Nephron progenitor cell (in vitro differentiated cells): ENCODE measurements around the gene CFAP46.
"Not testable (repeated sequence)": the region's sequence is repeated elsewhere in the genome, so short reads cannot be mapped to it uniquely, and the experiment has no call there.

Source experiments
- DNase-seq: peaks from one replicate; pipeline ENCODE4 v3.0.0; 2021
- H3K27ac Mint-ChIP-seq: 2 replicates; pipeline ENCODE4 v1.8.0; 2021; ENCODE audit warnings: mild to moderate bottlenecking, moderate library complexity, mixed read lengths
- H3K27me3 Mint-ChIP-seq: 2 replicates; pipeline ENCODE4 v1.8.0; 2021; ENCODE audit warnings: mild to moderate bottlenecking, low read depth, mixed read lengths; ENCODE audit not compliant: poor library complexity
- H3K36me3 Mint-ChIP-seq: 2 replicates; pipeline ENCODE4 v1.8.0; 2021; ENCODE audit warnings: low read depth, mixed read lengths
- H3K4me1 Mint-ChIP-seq: 2 replicates; pipeline ENCODE4 v1.8.0; 2021; ENCODE audit warnings: mixed read lengths
- H3K4me3 Mint-ChIP-seq: 2 replicates; pipeline ENCODE4 v1.8.0; 2021; ENCODE audit warnings: mild to moderate bottlenecking, moderate library complexity, mixed read lengths
- H3K9me3 Mint-ChIP-seq: 2 replicates; pipeline ENCODE4 v1.8.0; 2021; ENCODE audit warnings: mild to moderate bottlenecking, moderate library complexity, mixed read lengths
- TF ChIP-seq, protein P1 (sequence below): fragments of 200-600 bp; sonication (generic); IDR thresholded peaks from 2 replicates; pipeline ENCODE4 v1.5.0; 2021; ENCODE audit warnings: antibody characterized with exemption

Gene CFAP46

GRCh38 chr10:132934953-132935352 lies 7.4 kb downstream of the CFAP46 start:
- TF ChIP-seq, protein P1, sequence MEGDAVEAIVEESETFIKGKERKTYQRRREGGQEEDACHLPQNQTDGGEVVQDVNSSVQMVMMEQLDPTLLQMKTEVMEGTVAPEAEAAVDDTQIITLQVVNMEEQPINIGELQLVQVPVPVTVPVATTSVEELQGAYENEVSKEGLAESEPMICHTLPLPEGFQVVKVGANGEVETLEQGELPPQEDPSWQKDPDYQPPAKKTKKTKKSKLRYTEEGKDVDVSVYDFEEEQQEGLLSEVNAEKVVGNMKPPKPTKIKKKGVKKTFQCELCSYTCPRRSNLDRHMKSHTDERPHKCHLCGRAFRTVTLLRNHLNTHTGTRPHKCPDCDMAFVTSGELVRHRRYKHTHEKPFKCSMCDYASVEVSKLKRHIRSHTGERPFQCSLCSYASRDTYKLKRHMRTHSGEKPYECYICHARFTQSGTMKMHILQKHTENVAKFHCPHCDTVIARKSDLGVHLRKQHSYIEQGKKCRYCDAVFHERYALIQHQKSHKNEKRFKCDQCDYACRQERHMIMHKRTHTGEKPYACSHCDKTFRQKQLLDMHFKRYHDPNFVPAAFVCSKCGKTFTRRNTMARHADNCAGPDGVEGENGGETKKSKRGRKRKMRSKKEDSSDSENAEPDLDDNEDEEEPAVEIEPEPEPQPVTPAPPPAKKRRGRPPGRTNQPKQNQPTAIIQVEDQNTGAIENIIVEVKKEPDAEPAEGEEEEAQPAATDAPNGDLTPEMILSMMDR: no peak
- no peak for DNase-seq
- peaks cover 25% of the 10 kb centered on the region for H3K4me1 Mint-ChIP-seq
- no peaks in the 10 kb centered on the region for H3K36me3 Mint-ChIP-seq
- H3K9me3 Mint-ChIP-seq: no peaks in the 10 kb centered on the region
- H3K27ac Mint-ChIP-seq: no peak overlapping the region
- H3K27me3 Mint-ChIP-seq: peaks cover 7% of the 10 kb centered on the region
- no peak overlapping the region for H3K4me3 Mint-ChIP-seq

DNA sequence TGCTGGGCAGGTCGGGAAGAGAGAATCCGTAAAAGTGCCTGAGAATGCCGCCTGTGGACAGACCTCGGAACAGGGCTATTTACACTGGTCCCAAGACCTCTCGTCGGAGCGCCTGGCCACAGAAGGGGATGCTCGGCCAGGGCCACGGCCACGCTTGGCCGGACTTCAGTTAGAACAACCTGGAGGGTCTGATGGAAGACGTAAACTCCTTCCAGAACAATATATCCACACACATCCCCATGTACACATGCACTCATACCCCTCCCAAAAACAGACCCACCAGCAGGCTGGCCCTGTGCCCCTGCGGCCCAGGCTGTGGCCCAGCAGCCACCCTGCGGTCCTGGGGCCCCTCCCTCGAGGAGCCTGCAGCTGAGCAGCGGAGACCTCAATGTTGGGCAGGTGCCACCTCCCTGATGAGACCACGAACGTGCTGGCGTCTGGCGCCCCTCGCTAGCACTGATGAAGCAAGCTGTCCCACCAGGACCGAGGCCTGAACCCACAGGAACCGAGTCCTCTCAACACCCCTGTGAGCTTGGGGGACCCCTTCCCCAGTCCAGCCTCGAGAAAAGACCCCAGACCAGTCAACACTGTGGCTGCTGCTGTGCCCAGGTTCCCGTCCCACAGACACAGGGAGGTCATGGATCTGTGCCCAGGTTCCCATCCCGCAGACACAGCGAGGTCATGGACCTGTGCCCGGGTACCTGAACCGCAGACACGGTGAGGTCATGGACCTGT lies 8.9 kb downstream of the CFAP46 start:
- Mint-ChIP-seq H3K9me3 (no peaks in the 10 kb centered on the region), H3K4me1 (peaks cover 26% of the 10 kb centered on the region), H3K27me3 (peaks cover 7% of the 10 kb centered on the region), H3K27ac (no peak overlapping the region), H3K36me3 (no peaks in the 10 kb centered on the region), H3K4me3 (no peak overlapping the region)
- no peak for DNase-seq
- TF ChIP-seq, protein P1: no peak

DNA sequence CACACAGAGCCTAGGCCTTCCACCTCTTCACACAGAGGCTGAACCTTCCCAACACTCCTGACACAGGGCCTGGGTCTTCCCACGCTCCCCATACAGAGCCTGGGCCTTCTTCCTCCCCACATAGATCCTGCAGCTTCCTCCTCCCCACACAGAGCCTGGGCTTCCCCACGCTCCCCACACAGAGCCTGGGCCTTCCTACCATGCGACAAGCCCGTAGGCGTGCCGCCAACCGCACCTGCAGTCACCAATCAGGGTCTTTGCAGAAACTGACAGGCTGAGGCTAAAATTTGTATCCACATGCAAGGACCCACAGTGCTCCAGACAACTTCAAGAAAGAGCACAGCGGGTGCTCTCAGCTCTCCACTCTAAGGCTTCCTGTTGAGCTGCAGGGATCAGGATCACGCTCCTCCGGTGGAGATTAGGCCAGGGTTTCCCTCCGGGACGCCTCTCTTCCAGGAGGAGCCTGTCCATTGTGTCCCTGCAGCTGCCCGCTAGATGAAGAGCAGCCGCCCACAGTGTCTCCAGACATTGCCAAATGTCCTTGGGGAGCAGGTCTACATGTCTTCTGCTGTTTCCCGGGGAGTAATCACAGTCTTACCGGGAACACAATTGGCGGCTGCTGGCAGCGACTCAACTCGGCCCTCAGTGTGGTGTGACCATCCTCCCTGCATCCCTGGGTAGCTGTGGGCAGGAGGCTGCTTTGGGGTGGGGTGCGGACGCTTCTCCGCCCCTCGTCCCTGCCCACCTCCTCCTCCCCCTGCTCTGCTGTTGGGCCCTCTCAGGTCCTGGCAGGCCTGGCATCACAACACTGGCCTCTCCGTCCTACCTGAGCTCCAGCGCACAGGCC lies 9.7 kb downstream of the CFAP46 start:
- TF ChIP-seq, protein P1: no peak
- no peak overlapping the region for H3K4me3 Mint-ChIP-seq
- H3K4me1 Mint-ChIP-seq: peaks cover 21% of the 10 kb centered on the region
- peak overlapping the region; percentile 97 for H3K27ac Mint-ChIP-seq
- DNase-seq: no peak
- H3K27me3 Mint-ChIP-seq: peaks cover 7% of the 10 kb centered on the region
- H3K9me3 Mint-ChIP-seq: no peaks in the 10 kb centered on the region
- no peaks in the 10 kb centered on the region for H3K36me3 Mint-ChIP-seq

DNA sequence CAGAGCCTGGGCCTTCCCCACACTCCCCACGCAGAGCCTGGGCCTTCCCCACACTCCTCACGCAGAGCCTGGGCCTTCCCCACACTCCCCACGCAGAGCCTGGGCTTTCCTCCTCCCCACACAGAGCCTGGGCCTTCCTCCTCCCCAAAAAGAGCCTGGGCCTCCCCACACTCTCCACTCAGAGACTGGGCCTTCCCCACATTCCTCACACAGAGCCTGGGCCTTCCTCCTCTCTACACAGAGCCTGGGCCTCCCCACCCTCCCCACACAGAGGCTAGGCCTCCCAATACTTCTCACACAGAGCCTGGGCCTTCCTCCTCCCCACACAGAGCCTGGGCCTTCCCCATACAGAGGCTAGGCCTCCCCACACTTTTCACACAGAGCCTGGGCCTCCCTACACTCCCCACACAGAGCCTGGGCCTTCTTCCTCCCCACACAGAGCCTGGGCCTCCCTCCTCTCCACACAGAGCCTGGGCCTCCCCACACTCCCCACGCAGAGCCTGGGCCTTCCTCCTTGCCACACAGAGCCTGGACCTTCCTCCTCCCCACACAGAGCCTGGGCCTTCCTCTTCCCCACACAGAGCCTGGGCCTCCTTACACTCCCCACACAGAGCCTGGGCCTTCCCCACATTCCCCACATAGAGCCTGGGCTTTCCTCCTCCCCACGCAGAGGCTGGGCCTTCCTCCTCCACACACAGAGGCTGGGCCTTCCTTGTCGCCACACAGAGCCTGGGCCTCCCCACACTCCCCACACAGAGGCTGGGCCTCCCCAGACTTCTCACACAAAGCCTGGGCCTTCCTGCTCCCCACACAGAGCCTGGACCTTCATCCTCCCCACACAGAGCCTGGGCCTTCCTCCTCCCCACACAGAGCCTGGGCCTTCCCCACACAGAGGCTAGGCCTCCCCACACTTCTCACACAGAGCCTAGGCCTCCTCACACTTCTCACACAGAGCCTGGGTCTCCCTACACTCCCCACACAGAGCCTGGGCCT lies 10.8 kb downstream of the CFAP46 start:
- peak overlapping the region; percentile 97 for H3K27ac Mint-ChIP-seq
- peaks cover 21% of the 10 kb centered on the region for H3K4me1 Mint-ChIP-seq
- H3K4me3 Mint-ChIP-seq, H3K9me3 Mint-ChIP-seq, H3K27me3 Mint-ChIP-seq, H3K36me3 Mint-ChIP-seq, DNase-seq: not testable (repeated sequence)

DNA sequence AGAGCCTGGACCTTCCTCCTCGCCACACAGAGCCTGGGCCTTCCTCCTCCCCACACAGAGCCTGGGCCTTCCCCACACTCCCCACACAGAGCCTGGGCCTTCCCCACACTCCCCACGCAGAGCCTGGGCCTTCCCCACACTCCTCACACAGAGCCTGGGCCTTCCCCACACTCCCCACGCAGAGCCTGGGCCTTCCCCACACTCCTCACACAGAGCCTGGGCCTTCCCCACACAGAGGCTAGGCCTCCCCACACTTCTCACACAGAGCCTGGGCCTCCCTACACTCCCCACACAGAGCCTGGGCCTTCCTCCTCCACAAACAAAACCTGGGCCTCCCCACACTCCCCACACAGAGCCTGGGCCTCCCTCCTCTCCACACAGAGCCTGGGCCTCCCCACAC lies 11.7 kb downstream of the CFAP46 start:
- H3K27me3 Mint-ChIP-seq, H3K27ac Mint-ChIP-seq, H3K36me3 Mint-ChIP-seq, H3K4me3 Mint-ChIP-seq, H3K9me3 Mint-ChIP-seq, DNase-seq: not testable (repeated sequence)
- peaks cover 21% of the 10 kb centered on the region for H3K4me1 Mint-ChIP-seq

GRCh38 chr10:132929953-132930548 lies 12.3 kb downstream of the CFAP46 start:
- H3K9me3 Mint-ChIP-seq: no peaks in the 10 kb centered on the region
- no peak for DNase-seq
- no peaks in the 10 kb centered on the region for H3K36me3 Mint-ChIP-seq
- no peak overlapping the region for H3K4me3 Mint-ChIP-seq
- peaks cover 4% of the 10 kb centered on the region for H3K27me3 Mint-ChIP-seq
- TF ChIP-seq, protein P1: no peak
- peaks cover 21% of the 10 kb centered on the region for H3K4me1 Mint-ChIP-seq
- H3K27ac Mint-ChIP-seq: no peak overlapping the region
